A172 (cell line): ENCODE results near the gene ARHGEF6. TPM values are rescaled to one million over a fixed set of nuclear protein-coding genes. Genes with fewer than 3 reads are reported as not detected.
A peak's percentile ranks its signal among the peaks of the same experiment; 100 is the strongest.
"Not testable (repeated sequence)": the region's sequence is repeated elsewhere in the genome, so short reads cannot be mapped to it uniquely, and the experiment has no call there.

ENCODE experiments used
- DNase-seq: peaks from one replicate; pipeline ENCODE4 v3.0.0-alpha.2; 2015; ENCODE audit warnings: low spot score
- total RNA-seq: library from RNA; depleted of rRNA; stranded (reverse); fragments of >200 nt; shearing (Covaris generic); gene quantifications from 2 replicates; pipeline ENCODE4 v1.2.3, GENCODE V29; 2014

The ARHGEF6 gene
- total RNA-seq, 1 experiment from 2014 or later = 5.2 TPM

DNA sequence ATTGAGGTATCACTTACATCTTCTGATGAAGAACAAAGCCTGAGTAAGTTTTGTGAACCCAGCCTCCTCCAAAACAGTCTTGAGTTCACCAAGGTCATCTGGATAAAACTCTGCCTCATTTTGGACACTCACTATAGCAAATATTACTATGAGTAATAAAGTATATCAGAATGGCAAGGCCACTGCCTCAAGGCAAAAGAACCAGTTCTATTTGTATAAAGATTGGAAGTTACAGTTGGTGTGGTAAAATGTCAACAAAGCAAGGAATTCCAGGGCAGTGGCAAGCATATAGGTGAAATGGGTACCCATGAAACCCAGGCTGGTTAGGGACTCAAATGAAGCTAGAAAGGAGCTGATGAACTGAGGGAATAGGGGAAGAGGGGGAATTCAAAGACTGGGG lies 2.4 kb upstream of the ARHGEF6 start:
- DNase-seq = no peak

DNA sequence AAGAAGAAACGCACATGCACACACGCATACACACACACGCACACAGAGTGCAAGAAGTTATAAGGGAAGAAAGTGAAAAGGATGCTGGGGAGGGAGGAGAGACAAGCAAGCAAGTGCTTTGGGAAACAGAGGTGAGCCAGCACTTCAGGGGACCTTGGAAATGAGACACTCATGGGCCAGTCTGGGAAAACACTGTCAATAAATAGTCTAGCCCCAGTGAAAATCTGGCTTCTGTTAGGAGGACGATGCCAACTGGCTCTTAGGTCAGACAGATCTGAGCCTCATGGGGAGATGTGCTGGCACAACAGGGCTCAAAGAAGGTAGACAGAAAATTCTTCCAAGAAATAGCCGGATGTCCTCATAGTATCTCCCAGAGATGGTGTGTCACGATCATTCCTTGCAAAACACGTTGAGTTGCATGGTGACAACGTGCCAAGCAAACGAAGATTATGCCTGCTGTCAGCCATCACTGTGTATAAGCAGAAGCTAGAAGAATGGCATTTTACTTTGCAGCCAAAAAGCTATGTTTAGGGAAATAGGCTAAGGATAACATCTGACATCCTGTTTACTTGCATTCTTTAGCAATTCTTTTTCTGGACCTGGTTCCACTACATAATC lies 557 bp upstream of the ARHGEF6 start:
- DNase-seq = no peak

DNA sequence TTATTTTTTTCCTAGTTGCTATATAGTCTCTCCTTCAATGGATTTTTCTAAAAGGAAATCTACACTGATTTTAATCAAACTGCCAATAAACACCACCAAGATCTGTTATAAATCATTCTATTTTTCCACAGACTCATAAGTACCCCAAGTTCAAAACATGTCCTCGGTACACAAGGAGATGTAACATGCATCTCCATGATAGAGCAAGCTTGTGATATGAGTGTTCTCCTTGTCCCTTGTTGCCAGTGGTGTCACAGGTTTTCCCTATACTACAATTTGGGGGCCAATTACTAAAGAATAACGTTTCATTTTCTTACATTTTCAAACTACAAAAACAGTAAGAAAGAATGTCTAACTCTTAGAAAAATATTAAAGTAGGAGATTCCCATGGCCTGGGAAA lies 491 bp downstream of the ARHGEF6 start:
- DNase-seq = no peak

DNA sequence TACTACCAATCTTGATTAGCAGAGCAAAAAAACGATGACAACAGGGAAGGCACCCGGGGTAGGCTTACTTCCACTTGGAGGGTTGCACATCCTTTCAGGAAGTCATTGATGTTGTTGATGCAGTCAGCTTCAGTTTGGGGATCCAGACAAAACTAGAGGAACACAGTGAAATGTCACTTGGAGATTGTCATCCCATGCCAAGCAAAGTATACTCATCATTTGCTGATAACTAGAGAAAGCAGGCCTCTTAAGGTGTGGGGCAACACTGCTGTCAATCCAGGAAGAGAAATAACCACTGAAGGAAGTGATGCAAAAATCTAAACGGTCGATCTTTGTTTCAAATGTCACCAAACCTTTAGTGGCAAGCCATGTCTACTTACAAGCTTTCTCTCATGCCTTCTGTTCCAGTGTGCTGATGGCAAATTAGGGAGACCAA lies 1.4 kb downstream of the ARHGEF6 start:
- DNase-seq = no peak

DNA sequence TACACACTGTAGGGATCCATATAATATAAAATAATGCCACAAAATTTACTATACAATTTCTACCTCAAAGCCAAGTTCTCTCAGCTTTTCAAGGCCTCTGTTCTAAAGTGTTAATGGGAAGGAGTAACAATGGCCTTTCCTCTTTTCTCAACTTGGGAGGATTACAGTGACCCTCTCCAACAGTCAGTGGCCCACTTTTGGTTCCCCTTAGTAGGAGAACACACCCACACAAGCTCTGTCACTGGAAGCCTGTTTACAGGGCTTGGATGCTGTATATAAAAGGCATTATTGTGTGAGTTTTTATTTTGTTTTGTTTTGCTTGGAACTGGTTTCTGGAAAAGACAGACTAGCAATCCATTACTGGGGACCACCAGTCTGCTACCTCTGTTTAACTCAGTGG lies 1.8 kb downstream of the ARHGEF6 start:
- DNase-seq = no peak

DNA sequence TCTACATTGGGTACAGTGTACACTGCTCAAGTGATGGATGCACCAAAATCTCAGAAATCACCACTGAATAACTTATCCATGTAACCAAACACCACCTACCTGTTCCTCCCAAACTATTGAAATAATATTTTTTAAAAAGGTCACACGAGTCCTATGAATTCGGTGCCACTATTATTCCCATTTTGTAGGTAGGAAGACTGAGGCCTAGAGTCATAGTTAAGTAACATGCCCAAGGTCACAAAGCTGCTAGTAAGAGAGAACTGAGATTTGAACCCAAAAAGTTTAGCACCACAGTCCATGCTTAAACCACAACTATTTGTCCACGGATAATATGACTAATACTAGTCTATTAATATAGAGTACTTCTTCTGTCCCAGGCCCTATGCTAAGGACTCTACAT lies 2.7 kb downstream of the ARHGEF6 start:
- no peak for DNase-seq

DNA sequence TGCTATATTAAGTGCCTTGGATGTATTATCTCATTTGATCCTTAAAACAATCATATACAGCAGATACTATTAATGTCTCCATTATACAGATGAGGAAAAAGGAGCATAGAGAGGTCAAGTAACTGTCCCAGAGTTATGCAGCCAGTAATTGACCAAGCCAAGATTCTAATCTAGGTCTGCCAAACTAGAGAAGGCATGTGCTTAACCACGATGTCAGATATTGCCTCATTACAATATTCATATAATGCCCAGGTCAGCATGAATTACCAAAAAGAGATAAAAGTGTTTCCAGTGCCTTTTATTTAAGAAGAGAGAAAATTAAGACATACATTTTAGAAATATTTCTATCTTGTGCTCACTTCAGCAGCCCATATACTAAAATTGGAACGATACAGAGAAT lies 7.1 kb downstream of the ARHGEF6 start:
- DNase-seq = no peak

DNA sequence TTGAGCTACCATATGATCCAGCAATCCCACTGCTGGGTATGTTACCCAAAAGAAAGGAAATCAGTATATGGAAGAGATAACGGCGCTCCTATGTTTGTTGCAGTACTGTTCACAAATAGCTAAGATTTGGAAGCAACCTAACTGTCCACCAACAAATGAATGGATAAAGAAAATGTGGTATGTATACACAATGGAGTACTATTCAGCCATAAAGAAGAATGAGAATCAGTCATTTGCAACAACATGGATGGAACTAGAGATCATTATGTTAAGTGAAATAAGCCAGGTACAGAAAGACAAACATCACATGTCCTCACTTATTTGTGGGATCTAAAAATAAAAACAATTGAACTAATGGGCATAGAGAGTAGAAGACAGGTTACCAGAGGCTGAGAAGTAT lies 8.9 kb downstream of the ARHGEF6 start:
- not testable (repeated sequence) for DNase-seq

DNA sequence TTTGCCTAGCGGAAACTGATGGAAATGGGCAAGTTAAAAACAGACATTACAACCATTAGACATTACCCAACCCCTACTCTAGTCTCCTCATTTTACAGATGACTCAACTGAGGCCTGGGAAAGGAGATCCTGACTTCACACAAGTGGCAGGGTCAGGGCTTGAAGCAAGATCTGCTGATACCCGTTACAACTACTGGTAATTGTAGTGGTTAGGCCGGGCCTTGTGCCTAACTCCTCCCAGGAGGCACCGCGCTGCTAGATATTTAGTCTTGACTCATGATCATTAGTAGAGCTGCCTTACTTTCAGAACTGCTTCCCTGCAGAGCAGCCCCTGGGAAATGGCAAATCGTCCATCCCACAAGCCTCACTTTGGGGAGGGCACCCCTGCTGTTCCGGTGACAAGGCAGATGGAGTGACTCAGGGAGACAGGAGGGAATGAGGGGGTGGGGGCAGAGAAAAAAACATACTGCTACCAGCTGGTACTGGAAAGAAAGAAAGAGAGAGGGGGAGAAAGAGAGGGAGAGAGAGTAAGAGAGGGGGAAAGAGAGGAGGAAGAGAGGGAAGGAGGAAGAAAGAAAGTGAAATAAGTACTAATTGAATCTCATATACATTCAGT lies 12.2 kb downstream of the ARHGEF6 start:
- peak; percentile 76 for DNase-seq

DNA sequence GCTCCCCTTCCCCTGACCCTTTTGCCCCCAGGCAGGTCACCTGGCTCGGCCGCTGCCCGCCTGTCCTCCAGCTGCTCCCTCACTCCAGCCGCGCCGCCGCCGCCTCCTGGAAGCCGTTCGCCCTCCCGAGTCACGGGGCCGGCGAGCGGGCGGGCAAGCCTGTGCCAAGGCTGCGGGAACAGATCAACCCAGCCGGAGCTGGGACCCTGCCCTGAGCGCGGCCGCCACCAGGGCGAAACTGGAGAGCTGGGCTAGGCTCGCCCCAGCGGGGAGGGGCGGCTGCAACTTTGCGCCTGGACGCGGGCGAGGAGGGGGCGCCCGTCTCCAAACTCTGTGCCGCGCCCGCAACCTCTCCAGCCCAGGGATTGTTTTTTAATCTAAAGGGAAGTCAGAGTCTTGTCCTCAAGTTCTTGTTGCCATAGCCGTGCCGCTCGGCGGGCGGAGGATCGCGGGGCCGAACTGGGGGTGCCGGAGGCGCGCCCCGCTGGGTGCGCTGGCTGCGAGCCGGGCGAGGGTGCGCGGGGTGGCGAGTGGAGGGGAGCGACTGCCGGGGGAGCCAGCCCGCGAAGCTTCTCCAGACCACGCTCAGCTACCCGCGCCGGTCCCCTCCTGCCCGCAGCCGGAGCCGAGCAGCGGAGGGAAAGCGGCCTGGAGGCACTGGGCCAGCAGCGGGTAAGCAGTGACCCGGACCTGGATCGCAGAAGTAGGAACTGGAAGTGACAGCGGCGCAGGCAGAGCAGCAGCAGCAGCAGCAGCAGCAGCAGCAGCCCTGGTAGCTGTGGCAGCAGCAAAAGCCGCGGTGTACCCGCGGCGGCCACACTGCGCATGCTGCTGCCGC lies 13.4 kb downstream of the ARHGEF6 start:
- DNase-seq = peak; percentile 14

DNA sequence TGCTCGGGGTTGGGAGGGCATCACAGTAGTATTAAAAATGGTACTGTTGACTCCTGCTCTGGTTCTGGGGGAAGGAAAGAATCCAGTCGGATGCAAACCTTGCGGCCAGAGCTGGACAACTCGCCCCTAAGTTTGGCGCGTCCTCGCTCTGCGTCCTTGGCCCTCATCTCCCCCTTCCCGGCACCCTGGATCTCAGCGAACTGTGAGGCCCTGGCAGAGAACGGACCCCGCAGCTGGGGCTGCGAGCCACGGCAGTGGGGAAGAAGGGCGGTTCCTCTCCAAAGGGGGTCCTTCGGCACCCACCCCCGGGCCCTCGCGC lies 14.0 kb downstream of the ARHGEF6 start:
- DNase-seq = no peak

DNA sequence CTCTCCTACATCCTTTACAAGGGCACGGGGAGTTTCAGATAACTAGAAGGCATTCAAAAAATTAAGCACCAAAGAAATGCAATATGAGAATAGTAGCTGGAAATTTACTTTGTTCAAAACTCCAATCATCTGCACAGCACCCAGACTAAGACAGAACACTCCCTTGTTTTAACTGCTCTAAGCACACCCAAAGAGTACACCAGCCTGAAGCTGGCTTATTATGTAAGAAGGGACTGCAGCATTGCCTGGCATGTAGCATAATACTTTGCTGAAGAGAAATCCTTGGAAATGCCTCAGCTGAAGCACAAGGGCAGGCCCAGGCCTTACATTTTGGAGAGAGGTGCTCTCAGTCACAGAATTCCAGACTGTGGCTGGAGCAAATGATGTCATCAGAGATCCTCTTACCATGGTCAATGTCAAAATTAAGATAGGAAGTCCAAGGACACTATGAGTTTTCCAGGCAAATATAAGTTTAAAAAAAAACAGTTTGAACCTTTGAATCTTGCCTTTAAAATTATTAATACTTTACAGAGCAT lies 14.8 kb downstream of the ARHGEF6 start:
- no peak for DNase-seq

DNA sequence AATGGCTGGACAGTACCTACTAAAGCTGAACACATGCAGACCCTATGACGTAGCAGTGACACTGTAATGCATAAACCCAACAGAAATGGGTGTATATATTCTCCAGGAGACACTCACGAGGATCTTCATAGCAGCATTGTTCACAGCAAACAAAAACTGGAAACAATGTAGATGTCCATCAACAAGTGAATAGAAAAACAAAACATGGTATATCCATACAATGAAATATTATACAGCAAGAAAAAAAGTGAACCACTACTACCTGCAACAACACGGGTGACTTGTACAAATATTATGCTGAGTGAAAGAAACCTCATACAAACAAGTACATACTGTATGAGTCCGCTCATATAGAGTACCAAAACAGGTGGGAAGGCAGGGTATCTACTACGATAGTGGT lies 16.5 kb downstream of the ARHGEF6 start:
- DNase-seq = no peak

DNA sequence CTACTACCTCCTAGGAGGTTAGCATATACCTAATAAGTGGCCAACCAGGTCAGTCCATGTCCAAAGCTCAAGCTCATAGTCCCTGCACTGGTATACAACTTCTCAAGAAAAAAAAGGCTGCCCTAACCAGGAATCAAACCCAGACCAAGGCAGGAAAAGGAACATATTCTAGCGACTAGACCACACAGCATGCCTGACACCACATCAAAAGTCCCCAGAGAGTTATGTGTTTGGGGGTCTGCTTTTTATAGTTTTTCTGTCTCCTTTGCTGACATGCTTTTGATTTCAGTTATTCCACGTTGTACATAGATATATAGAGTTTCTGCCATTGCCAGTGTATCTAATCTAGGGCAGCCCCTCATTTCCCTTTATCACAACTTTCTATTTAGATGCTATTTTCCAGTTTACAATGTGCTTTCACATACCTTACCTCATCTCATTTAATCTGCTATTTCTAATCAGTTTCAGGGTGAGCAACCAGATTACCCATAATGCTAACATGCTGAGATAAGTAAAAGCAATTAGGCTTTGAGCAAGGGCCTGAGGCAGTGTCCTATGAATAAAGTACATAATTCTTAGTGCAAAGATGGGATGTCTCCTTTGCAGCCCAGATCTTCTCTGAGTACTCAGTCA lies 17.8 kb downstream of the ARHGEF6 start:
- DNase-seq = no peak

DNA sequence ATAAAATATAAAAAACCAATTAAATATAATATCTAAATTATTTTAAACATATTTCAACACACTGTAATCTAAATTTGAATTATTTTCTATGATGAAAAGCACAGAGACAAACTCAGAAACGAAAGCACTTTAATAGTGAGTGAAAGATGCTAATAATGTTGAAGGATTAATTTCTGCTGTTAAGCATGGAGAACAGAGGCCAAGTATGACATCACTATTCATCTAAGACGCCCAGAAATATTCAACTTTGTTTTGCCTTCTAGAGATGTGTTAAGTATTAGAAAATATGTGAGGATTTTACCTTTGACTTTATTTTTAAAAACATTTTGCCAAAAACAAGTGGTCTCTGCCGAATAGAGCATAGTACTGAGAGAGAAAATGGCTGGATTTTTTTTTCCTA lies 19.3 kb downstream of the ARHGEF6 start:
- no peak for DNase-seq

DNA sequence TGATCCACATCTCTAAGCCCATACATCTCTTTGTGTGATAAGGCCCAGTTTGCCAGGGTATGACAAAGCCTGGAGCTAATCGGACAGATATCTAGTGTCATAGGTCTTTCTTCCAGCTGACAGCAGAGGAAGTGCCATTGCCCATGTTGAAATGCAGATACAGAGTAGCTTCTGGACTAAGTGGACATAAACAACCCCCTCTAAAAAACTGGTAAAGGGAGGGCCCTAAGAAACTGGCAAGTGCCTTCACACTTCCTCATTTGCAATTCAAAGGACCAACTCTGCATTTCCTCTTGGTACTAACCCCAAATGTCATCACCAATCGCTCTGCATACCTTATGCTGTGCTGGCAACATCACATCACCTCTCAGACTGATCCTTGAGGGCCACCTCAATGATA lies 20.8 kb downstream of the ARHGEF6 start:
- no peak for DNase-seq

DNA sequence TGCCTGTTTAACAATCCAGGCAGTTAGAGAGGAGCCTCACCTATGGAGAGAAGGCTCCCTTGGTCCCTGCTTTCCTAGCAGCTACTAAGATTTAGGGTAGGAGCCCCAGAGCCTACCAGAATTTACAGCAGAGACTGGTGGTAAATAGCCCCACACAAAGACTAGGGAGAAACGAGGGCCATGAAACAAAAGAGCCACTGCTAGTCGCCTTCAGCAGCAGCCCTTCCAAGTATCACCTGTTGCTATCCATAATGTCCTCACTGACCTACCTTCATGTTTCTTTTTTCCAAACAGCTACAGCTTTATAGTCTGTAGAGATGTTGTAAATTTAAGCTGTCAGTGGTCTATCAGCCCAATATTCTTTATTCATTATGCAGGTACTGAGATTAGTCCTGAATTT lies 25.3 kb downstream of the ARHGEF6 start:
- no peak for DNase-seq

DNA sequence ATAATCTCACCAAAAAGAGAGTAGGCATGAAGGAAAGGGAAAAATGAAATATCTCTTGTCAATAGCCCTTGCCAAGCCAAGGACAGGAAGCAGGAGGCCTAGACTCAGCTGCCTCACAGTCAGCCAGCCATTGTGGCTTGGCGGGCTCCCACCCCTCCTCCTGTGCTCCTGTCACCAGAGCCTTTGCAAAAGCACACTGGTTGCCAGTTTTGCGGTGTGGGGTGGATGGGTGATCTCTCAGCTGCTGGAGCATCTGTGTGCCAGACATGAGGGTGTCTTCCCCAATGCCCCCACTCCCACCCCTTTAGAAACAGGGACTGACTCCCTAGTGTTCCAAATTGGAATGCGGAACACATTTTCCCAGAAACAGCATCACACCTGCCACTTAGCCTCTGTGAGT lies 26.1 kb downstream of the ARHGEF6 start:
- DNase-seq = no peak

DNA sequence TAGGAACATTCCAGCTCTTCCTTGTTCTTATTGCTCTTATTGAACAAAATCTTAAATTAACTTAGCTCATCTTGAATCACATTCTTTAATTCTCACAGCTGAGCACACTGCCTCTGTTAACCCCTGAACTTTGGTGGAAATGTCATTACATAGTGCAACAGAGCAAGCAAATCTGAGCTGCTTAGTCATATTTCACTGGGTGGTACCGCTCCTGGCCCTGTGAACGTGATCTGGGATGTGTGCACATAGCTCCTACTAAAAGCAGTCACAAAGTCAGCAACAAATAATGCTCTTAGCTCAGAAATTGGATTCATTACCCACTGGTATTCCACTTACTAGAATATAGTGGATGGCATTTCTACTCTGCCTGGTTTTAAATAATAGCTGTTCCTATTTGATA lies 27.9 kb downstream of the ARHGEF6 start:
- DNase-seq = no peak

DNA sequence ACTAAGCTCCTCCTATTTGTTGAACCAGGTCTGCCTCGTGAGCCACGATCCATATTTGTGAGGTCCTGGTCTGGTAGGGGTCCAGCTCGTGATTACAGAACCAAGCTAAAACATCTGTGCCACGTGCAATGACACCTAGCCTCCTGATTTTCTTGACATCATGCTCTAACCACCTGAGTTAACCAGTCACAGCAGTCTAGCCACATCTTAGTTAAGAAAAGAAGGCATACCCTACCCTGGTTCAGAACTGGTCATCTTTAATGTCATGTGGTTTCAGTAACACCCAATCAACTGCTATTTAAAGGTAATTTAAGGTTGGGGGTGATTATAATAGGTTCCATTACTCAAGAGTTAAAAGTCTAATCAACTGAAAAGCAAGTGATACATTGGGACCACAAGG lies 28.4 kb downstream of the ARHGEF6 start:
- no peak for DNase-seq

DNA sequence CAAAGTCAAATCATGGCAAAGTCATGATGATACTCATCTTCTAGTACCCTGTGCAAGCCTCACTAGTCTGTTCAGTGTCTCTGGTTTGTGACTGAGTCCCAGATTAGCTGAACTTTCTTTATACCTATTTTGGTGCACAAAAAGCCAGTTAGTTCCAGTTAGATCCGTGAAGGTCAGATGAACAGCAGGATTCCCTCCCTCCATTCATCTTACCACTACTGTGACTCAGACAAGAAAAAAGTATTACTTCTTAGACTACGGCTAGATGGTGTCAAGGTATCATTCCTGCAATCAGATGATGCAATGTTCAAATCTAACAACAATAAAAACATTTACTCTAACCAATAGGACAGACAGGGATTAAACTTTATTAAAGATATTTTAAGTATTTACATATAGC lies 30.4 kb downstream of the ARHGEF6 start:
- no peak for DNase-seq
